HT-29 (cell line): ENCODE measurements around the gene ADD1. TPM values are rescaled to one million over a fixed set of nuclear protein-coding genes. Genes with fewer than 3 reads are reported as not detected.

ENCODE experiments used
- DNase-seq: peaks from one replicate; pipeline ENCODE4 v3.0.0-alpha.2; 2015; ENCODE audit warnings: low spot score
- total RNA-seq: library from RNA; depleted of rRNA; stranded (reverse); fragments of >200 nt; shearing (Covaris generic); gene quantifications from 2 replicates; pipeline ENCODE4 v1.2.3, GENCODE V29; 2014

ADD1 gene
- total RNA-seq, 1 experiment from 2014 or later: 167 TPM

DNA sequence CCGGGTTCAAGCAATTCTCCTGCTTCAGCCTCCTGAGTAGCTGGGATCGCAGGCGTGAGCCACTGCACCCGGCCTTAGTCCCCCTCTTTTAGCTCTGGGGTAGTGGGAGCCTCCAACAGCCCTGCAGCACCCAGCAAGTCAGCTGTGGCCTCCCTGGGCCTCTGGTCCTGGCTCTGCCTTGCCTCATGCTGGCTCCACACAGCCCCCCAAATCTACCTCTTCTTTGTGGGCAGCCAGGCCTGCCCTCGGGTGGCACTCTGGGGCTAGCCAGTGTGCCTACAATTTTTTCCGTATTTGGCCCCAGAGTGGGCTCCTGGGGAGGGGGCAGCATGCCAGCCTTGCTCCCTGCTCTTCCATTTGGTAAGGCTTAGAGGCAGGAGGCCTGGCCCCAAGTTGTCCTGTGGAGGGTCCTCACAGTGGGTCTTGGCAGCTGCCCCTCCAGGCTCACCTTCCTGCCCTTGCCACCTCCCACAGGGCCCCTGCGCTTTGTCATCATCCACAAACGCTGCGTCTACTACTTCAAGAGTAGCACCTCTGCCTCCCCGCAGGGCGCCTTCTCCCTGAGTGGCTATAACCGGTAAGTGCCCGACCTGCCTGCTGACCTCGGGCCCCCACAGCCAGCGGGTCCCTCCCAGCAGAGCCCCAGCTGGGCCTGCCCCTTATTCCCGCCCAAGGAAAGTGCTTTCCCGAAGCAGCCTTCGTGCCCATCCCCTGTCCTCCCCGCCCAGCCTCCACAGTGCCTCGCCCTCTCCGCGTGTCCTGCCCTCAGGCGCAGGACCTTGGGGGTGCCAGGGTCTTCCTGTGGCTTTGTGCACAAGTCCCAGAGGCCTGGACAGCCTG is 21.0 kb upstream of the ADD1 start:
- no peak for DNase-seq

DNA sequence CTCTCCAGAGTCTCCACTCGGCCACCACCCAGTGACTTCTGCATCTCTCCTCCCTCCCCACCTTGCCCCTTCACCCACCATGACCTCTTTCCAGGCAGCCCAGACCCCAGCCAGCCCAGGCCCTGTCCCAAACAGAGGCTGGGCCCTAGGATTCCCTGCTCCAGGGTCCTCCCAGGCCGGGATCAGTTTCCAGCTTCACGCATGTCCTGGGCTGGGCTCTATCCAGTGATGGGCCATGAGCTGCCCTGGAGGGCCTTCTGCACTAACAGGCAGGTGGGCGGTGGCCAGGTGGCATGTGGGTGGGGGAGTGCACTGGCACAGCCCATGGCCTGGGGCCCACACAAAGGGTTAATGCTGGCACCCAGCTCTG is 20.4 kb upstream of the ADD1 start:
- no peak for DNase-seq

DNA sequence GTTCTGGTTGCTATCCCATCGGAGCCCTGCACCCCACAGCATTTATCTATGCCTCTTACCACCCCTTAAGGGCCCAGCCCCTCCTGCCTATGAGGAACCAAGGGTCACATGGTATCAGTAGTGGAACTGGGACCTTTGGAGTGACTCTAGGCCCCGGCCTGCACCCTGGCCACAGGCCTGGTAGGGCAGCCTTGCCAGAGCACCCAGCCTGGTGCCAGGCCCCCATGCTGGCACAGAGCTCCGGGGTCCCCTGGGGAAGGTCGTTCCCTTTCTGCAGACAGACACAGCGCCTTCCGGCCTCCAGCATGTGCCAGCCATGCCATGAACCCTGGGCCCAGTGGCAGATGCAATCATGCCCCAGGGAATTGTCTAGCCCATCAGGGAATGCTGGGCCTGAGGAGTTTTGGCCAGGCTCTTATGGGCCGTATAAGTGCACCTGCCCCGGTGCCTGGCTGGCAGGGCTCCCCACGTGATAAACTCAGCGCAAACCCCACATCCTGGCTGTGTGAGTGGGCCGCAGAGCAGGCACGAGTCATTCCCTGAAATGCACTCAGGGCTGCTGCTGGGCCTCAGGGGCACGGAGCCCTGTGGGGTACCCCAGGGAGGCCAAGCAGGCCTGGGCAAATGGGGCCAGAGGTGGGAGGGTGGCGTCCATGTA is 19.8 kb upstream of the ADD1 start:
- DNase-seq: no peak

DNA sequence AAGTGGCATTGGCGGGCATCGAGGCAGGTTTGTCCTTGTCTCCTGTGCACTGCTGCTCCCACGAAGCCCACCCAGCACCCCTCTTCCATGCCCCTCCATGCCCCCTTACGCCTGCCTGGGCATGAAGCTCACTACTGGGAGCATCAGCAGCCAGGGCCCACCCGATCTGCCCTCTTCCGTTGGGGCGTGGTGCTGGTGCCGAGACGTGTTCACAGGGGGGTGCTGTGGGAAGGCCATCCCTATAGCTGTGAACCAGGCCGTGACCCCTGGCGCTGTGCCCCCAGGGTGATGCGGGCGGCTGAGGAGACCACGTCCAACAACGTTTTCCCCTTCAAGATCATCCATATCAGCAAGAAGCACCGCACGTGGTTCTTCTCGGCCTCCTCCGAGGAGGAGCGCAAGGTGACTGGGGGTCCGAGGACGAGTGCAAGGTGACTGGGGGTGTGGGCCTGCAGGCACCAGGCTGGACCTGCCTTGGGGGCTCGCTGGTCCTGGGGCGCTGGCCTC is 19.3 kb upstream of the ADD1 start:
- no peak for DNase-seq

DNA sequence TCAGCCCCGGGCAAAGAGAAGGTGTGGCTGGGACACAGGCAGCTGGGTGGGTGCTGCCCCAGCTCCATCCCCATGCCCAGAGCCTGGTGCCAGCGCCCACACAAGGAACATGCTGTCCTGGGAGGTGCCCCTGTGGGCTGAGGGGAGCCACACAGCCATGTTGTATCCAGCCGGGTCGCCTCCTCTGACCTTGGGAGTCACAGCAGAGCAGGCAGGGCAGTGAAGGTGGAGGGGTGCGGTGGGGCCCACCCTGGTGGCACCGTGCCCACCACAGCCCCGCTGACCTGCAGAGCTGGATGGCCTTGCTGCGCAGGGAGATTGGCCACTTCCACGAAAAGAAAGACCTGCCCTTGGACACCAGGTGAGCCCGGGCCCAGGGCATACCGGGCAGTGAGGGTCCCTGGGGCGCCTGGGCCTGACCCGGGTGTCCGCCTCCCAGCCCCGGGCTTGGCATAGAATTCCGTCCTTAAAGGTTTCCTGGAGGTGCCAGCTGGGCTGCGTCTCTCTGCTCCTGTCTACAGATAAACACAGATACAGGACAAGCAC is 18.7 kb upstream of the ADD1 start:
- DNase-seq: no peak

DNA sequence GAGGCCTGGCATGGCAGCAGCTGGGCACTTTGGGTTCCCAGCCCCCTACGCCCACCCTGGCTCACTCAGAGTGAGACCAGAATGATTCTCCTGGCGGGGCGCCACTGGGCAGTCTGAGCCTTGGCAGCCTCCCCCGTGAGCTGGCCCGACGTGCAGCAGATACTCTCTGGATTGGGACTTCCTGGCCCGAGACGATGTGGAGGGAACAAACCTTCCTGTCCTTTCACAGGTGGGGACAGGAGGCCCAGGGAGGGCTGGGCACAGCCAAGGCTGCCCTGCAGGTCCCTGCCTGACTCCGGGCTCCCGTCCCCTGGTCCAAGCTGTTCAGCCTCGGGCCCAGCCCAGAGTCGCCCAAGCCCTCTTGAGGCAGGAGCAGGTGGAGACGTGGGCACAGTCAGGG is 17.9 kb upstream of the ADD1 start:
- DNase-seq: no peak

DNA sequence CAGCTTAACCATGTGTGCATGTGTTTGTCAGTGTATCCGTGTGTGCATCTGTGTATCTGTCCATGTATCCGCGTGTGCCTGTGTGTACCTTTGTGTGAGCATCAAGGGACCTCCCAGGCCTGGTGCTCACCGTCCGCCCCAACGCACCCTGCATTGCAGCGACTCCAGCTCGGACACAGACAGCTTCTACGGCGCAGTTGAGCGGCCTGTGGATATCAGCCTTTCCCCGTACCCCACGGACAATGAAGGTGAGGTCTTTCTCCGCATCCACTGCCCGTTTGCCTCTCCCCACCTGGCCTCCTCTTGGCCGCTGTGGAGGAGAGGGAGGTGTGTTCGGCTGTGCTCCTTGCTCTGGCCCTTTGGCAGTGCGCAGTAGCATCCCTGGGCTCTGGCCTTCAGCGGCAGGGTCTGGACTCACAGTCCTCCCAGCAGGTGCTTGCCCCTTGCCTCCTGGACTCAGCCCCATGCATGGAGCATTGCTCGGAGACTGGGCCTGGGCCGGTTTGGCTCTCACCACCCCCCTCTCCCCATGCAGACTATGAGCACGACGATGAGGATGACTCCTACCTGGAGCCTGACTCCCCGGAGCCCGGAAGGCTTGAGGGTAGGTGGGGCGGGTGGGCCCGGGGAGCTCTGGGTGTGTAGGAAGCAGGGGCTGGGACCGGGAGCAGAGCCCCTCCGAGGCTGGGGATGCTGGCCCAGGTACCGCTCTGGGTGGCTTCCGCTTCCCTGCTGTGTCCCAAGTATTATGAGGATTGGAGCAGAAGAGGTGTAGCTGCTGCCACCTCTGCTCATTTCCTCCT is 16.4 kb upstream of the ADD1 start:
- no peak for DNase-seq

DNA sequence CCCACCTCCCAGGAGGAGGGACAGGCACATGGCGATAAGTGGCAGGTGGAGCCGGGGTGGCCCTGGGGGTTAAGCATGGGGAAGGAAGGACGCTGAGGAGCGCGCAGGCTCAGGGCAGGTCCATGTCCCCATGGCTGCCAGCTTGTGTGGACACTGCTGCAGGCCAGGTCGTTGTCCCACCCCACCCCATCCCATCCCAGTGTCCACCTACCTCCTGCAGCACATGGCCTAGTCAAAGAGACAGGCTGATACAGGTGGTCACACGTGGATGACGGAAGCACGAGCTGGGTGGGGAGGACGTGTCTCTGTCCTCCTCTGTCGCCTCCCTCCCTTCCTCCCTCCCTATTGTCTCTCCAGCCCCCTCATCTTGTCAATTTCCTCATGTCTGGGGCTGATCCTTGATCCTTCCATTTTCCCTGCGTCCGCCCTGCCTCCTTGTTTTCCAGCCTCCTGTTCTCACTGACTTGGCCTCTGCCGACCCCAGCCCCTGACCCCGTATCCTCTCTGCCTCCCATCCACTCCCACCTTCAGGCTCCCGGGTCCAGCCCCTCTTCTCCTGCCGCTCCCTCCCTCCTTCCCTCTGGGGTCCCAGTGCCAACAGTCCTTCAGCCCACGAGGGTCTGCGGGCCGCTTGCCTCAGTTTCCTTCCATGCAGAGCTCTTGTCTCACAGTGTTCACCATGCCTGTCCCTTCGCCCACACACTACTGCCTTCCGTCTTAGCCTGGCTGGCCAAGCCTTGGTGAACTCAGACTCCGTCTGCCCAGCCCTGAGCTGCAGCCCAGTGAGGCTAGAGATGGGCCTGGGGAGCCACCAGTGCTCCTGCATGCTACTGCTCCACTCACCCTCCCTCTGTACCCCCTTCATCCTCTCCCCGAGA is 15.5 kb upstream of the ADD1 start:
- DNase-seq: no peak

DNA sequence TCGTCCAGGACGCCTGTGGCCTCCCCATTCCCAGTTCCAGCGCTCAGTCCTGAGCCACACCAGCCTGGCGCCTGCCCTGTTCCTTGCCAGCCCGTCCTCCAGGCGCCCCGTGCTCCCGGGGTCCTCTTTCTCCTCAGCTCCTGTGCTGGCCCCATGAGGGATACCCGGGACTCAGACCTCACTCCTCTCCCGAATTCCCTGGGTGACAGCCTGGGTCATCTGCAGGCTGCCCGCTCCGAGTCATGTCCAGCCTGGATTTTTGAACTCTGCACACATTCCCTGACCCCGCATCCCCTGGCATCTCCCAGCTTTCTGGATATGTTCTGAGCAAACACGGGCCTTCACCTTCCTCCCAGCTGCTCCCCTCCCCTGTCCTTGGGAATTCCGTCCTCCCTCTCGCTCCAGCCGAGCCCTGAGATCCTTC is 14.9 kb upstream of the ADD1 start:
- DNase-seq: no peak

DNA sequence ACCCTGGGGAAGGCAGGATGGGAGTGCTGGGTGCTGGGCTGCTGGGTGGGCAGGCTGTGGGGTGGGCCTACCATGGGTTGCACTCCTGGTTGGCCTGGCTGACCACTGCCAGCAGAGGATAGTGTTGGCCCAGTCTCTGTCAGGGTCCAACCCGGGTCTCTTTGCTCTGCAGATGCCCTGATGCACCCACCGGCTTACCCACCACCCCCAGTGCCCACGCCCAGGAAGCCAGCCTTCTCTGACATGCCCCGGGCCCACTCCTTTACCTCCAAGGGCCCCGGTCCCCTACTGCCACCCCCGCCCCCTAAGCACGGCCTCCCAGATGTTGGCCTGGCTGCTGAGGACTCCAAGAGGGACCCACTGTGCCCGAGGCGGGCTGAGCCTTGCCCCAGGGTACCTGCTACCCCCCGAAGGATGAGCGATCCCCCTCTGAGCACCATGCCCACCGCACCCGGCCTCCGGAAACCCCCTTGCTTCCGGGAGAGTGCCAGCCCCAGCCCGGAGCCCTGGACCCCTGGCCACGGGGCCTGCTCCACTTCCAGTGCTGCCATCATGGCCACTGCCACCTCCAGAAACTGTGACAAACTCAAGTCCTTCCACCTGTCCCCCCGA is 14.2 kb upstream of the ADD1 start:
- no peak for DNase-seq

DNA sequence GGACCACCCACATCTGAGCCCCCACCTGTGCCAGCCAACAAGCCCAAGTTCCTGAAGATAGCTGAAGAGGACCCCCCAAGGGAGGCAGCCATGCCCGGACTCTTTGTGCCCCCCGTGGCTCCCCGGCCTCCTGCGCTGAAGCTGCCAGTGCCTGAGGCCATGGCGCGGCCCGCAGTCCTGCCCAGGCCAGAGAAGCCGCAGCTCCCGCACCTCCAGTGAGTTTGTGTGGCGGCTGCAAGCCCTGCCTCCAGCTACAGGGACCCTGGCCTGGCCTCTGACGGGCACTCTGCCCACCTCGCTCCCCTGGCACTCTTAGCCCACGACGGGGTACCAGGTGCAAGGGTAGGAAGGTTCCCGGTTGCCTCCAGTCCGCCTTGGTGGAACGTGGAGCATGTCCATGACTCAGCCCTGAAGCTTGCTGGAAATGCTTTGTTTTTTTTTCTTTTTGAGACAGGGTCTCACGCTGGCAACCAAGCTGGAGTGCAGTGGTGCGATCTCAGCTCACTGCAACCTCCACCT is 13.7 kb upstream of the ADD1 start:
- no peak for DNase-seq

DNA sequence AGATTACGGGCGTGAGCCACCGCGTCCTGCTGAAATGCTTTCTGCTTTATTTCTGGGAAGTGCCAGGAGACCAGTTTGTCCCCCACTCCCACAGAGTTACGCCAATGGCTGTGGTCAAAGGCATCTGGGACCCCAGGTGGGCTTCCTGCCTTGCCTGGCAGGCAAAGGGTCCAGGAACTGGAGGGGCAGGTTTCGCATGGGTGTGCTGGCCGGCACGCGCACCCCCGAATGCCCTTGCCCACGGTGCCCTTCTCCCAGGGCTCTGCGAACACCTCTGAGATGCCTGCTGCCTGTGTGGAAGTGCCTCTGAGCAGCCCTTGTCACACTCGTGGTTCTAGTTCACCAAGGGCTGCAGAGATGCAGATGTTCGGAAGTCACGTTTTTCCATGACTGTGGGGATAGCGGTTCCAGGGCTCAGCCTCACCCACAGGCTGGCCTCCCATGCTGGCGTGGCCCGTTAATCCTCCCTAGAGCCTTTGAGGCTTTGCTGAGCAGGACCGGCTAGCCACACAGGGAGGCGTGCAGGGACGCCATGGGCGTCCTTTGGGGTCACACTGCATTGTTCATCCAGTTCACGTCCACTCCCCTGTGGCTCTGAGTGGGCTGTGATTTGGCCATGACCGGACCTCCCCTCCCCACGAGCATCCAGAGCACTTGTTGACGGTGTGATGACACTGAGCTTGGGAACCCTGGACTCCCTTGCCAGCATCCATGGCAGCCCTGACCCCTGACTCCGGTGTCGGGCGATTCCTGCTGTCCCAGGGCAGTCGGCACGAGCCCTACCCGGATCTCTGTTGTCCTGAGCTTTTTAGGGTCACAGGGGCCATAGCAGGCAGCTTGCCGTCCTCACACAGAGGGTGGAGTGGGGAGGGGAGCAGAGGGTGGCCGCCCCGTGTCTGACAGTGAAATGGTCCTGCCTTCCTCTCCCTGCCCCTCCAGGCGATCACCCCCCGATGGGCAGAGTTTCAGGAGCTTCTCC is 12.7 kb upstream of the ADD1 start:
- DNase-seq: no peak

DNA sequence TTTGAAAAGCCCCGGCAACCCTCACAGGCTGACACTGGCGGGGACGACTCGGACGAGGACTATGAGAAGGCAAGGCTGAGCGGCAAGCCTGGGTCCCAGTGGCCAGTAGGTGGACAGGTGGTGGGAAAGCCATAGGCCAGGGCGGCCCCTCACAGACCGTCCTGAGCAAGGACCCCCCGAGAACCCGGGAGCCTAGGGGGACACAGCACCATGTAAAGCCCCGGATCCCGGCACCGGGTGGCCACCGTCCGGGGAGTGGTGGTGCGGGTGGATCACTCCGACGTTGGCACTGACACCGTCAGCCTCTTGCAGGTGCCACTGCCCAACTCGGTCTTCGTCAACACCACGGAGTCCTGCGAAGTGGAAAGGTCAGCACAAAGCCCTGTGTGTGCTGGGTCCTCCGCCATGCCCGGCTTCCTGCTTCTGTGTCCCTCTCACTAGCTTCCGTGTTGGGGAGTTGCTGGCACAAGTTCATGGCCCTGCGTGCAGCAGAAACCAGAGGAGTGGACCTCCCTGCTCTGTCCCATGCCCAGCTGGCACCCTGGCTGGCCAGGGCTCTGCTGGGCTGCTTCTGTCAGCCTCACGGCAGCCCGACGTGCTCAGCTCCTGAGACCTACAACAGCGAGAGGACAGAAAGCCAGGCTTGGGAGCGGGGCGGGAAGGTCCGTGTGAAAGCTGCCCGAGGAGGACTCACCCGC is 11.9 kb upstream of the ADD1 start:
- no peak for DNase-seq

DNA sequence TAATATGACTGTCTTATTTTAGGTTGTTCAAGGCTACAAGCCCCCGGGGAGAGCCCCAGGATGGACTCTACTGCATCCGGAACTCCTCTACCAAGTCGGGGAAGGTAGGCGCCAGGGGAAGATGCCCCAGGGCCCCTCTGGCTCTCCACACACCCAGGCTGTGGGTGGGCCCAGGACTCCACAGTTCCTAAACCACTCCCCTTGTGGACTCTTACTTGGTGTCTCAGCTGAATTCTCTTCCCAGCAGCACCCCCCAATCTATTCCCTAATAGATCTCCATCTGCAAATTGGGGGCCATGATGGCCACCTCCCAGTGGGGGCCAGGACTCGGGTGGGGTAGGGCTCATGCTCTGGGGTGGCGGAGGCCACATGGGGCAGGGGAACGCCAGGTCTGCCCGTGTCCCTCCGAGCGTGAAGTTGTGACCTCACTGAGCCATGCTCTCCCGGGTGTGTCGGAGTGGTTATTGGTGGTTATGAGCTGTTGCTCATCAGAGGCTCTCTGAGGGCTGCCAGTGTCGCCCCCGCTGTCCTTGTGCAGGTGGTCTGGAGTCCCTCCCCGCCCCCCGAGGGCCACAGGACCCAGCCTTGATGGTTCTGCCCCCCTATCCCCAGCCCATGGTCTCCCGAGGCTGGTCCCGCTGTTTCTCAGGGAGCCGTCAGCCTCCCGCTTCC is 11.2 kb upstream of the ADD1 start:
- no peak for DNase-seq

DNA sequence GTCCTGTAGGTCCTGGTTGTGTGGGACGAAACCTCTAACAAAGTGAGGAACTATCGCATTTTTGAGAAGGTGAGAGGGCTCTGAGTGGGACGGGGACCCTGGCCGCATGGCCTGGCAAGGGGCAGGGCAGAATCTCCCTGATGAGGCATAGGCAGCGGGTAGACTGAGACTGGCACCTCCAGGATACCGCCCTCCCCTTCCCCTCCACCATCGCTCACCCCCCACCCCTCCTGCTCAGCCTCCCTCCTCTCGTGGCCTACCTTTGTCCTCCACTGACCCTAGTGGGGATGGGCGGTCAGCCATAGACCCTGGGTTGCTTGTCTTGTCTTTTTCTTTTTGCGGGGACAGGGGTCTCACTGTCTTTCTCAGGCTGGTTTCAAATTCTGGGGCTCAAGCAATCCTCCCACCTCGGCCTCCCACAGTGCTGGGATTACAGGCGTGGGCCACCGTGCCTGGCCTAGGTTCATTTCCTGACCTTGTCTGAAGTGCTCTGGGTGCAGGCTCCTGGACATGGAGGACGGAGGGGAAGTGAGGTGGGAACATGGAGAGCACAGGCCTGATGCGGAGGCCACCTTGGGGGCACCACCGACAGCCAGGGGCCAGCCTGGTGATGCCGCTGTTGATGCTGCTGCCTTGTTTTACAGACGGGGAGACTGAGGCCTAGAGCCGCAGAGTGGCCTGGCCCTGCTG is 10.5 kb upstream of the ADD1 start:
- DNase-seq: no peak

DNA sequence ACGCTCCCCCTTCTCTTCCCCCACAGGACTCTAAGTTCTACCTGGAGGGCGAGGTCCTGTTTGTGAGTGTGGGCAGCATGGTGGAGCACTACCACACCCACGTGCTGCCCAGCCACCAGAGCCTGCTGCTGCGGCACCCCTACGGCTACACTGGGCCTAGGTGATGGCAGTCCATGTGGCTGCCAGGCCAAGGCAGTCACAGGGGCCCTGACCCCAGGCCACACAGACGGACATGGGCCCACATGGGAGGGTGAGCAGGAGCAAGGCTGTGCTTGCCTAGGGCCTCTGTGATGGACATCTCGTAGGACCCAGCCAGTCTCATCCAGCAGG is 10.0 kb upstream of the ADD1 start:
- no peak for DNase-seq
